ENCODE data around the gene FAM180A.
"Not testable (repeated sequence)": the region's sequence is repeated elsewhere in the genome, so short reads cannot be mapped to it uniquely, and the experiment has no call there.

The FAM180A gene

DNA sequence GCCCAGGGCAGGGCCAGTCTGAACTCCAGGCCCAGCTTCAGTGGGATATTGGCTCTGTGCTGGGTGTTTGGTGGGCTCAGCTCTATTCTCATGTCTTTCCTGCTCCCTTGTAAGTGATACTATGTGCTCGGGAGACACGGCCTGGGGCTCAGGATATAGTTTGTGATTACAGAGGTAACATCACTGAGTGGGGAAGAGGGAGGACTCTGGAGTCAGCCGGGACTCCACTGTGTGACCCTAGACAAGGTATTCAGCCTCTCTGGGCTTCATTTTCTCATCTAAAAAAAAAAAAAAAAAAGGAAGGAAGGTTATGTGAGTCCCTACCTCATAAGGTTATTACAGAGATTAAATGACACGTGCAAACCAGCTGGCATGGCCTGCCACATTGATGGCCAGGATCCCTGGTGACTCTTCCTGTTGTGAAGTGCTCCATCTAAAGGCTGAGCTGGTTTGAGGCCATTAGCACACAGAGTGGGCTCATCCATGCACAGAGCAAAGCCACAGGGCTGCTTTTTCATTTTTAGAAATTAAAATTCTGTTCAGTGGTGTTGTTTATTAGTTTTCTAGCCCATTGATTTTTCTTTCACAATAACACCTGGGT lies 36.3 kb downstream of the FAM180A start:
- no peak for DNase-seq (ENCODE audit: low spot score)

GRCh38 chr7:135711139-135711469 lies 37.5 kb downstream of the FAM180A start:
- DNase-seq (ENCODE audit: low spot score) = no peak

- DNase-seq (ENCODE audit: low spot score) = peak; percentile 43
Measured at GRCh38 chr7:135710417-135711138, 38.0 kb downstream of the FAM180A start.

- DNase-seq (ENCODE audit: low spot score) = no peak
Measured at GRCh38 chr7:135709508-135709907, 39.1 kb downstream of the FAM180A start.

GRCh38 chr7:135708041-135708440 lies 40.6 kb downstream of the FAM180A start:
- DNase-seq (ENCODE audit: low spot score) = no peak

- no peak for DNase-seq (ENCODE audit: low spot score)
Measured at GRCh38 chr7:135707570-135707966, 41.0 kb downstream of the FAM180A start.

- DNase-seq (ENCODE audit: low spot score) = no peak
Measured at GRCh38 chr7:135706858-135707569, 41.6 kb downstream of the FAM180A start.

DNA sequence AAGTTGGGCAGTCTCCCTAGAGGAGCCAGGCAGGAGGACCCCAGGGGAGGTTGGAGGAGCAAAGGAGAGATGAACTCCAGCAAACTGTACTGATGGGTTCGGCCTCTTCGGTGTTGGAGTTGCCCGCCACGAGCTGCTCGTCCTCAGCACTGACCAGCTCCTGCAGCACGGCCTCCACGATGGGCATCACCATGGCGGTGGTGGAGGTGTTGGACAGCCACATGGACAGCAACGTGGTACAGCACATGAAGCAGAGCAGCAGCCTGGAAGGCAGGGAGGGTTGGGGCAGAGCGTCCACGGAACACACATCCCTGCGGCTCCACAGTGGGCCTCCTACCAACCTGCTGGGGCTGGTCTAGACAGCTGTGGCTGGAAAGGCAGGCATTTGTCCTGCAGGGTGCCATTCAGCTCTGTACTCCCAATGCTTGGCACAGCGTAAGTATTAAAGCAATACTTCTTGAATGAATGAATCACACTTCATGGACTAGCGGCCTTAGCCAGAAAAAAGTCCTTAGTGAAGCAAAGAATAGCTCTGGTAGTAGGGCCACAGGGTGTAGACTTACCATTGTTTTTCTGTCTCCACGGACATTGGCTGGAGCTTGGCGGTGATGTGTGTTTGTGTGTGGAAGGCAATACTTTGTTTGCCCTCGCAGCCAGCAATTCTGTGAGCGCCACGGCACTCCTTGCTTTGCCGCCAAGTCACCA lies 42.4 kb downstream of the FAM180A start:
- DNase-seq (ENCODE audit: low spot score) = no peak

- DNase-seq (ENCODE audit: low spot score) = no peak
Measured at GRCh38 chr7:135704698-135705097, 43.9 kb downstream of the FAM180A start.

DNA sequence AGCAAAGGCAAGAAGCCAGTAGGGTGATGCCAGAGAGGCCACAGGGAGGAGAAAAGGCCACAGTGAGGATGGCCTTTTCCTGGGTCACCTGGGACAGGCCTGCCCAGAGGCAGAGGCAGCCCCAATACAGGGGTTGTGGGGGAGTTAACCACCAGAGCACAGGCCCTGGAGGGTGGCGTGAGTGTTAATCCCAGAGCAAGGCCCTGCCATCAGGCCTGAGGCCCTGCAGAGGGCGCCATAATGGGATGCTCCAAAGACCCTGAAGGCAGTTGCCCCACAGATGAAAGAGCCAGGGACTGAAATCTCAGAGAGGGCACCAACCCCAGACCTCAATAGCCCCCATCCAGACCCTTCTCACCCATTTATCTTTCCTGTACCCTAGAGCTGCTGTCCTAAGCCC lies 44.5 kb downstream of the FAM180A start:
- DNase-seq (ENCODE audit: low spot score) = no peak

- no peak for DNase-seq (ENCODE audit: low spot score)
Measured at GRCh38 chr7:135697276-135698049, 51.1 kb downstream of the FAM180A start.

GRCh38 chr7:135693558-135693957 lies 55.1 kb downstream of the FAM180A start:
- DNase-seq (ENCODE audit: low spot score) = no peak

DNA sequence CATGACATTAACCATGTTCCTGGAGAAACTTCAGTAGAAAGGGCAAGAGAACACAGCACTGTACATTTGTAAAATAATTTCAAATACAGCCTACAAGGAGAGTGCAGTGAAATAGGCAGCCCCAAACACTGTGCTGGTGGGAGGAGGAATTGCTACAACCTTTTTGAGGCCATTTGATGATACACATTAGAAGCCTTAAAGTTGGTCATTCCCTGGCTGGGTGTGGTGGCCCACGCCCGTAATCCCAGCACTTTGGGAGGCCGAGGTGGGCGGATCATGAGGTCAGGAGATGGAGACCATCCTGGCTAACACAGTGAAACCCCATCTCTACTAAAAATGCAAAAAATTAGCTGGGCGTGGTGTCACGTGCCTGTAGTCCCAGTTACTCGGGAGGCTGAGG lies 56.0 kb downstream of the FAM180A start:
- DNase-seq (ENCODE audit: low spot score) = not testable (repeated sequence)

DNA sequence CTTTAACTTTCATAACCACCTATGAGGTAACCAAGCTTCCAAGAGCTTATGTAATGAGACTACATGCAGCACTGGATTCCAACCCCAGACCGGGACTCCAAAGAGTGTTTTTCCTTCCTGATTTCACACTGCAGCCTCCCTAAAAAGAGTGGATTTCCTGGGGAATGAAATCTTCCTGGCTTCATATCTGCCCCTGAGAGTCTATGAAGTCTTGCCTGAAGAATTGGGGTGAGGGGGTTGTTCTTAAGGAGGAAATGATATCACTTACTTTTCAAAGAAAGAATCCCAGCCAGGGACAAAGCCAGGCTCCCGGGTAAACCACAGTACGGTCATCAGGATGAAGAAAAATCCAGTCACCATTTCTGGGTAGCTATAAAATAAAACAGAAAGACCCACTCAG lies 56.6 kb downstream of the FAM180A start:
- DNase-seq (ENCODE audit: low spot score) = no peak

GRCh38 chr7:135690566-135690965 lies 58.0 kb downstream of the FAM180A start:
- DNase-seq (ENCODE audit: low spot score) = peak; percentile 42

DNA sequence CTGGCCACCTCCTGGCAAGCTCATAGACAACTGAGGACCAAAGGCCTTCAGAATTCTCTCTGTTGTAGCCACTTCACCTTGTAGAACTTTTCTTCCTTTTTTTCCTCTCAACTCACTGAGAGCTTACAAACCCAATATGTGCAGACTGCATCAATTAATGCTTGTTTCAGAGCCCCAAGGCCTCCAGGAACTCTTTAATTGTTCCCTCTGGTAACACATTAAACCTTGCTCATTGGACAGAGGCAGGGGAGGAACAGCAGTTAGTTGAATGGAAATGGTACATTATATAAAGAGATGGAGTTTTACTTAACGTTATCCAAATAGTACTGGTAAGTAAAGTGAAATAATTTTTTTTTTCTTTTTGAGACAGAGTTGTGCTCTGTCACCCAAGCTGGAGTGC lies 61.1 kb downstream of the FAM180A start:
- no peak for DNase-seq (ENCODE audit: low spot score)

DNA sequence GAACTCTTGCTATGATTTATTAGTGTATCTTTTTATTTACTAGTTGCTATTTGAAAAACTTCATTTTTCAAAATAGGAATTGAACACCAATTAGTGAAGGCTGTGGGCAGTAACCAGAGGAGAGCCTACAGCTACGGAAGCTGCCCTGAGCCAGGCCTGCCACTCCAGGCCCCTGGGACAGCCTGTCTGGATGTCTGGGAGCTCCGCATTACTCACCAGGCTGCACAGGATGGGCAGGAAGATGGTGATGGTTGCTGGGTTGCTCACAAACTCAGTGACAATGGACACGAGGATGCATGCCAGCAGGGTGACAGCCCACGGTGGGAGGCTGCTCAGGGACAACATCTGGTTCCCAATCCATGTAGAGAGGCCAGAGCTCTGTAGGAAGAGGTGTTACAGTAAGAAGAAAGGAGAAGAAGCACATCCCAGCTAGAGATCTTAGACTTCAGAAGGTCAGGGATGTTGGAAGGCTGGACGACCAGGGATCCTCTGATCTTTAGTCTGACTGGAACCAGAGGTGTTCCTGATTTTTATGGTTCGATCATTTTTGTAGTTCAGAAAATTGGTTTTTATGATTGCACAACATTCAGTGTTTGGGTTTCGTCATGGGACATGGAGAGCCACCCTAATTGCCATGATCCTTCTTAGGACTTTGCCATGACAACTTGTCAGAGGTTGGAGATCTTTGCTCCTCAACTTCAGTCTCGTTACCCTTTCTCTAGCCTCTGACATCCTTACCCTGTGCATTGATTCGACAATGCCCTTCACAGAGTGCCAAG lies 63.1 kb downstream of the FAM180A start:
- no peak for DNase-seq (ENCODE audit: low spot score)

DNA sequence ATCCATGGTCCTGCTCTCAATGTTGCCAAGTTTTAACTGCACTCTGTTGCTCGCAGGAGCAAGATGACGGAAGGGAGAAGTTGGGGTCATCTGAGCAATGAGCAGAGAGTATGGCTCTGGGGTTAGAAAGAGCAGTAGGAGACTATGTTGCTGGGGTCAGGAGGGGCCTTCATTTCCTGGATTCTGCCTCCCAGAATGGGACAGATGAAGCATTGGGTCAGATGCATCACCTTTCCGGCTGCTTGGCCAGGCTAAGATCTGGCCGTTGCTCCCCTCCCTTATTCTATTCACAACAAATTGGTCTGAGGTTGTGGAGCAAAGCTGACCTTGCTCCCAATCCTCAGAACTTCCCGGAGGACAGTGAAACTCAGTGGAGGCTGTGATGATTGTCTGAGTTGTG lies 63.9 kb downstream of the FAM180A start:
- DNase-seq (ENCODE audit: low spot score) = no peak

DNA sequence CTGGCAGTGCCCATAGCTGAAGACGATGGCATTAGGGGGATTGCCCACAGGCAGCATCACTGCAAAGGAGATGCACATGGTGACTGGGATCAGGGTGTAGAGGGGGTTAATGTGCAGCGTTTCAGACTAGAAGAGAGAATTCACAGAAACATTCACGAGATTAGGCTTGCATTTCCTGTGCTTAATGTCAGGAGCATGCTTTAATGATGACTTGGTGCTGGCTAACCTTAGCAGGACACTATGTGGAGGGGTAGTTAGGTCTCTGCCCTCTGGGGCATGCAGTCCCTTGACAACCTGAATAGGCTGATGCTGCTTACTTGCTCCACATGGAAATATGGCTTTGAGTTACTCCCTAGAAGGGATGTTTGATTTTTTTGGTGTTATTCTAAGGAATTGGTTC lies 64.5 kb downstream of the FAM180A start:
- DNase-seq (ENCODE audit: low spot score) = no peak

DNA sequence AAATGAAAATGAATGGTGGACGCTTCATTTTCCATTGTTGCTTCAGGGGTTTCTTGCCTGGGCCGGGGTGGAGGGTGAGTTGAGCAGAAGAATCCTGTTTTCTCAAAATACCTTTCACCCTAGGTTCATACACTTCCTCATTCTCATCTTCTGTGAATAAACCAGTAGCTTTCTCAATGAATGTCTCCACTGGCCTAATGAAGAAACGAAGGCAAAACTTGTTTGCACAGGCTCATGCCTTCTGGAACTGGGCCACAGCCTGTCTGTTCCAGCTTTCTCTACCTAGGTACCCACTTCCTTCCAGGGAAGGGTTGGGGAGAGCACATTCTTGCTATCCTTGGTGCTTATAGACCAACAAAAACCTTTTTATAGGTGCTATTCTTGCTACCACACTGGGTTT lies 65.0 kb downstream of the FAM180A start:
- no peak for DNase-seq (ENCODE audit: low spot score)

DNA sequence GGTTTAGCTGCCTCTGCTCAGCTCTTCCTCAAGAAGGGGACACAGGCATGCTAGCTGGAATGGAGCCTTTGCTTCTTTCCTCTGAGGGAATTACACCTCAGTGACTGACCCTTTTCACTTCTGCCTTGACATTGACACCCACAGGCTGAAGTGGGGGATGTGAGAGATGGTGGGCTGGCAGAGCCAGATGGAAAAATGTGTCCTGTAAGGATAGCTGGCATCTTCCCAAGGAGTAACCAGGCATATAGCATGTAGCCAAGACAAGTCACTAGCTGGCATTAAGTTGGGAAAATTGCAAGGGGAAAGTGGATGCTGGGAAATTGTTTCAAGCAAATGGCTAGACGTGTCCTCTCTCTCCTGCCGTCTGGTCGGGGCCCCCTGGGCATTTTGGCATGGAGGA lies 66.4 kb downstream of the FAM180A start:
- no peak for DNase-seq (ENCODE audit: low spot score)
